ENCODE data around the gene SERPINI1. TPM values are rescaled to one million over a fixed set of nuclear protein-coding genes. Genes with fewer than 3 reads are reported as not detected.

The SERPINI1 gene
- total RNA-seq, 1 experiment from 2014 or later: 0.34 TPM

- H3K9me3 ChIP-seq (replicated peaks): no peaks in the 10 kb centered on the region
- DNase-seq (ENCODE audit: low read depth in 1 of 2, low spot score in 2 of 2): no peak
- no peaks in the 10 kb centered on the region for H3K36me3 ChIP-seq
- no peak overlapping the region for H3K27ac ChIP-seq
- no peaks in the 10 kb centered on the region; the same call in 1 of the 2 replicates for H3K27me3 ChIP-seq (replicated peaks)
- no peaks in the 10 kb centered on the region for H3K4me1 ChIP-seq (replicated peaks)
- no peak overlapping the region for H3K4me3 ChIP-seq
These were observed 119.8 kb downstream of the SERPINI1 start for GRCh38 chr3:167855306-167855705.

- Histone ChIP-seq H3K9me3 (replicated peaks) (no peaks in the 10 kb centered on the region), H3K36me3 (no peaks in the 10 kb centered on the region), H3K4me1 (replicated peaks) (no peaks in the 10 kb centered on the region), H3K27ac (no peak overlapping the region), H3K27me3 (replicated peaks) (no peaks in the 10 kb centered on the region; the same call in 1 of the 2 replicates), H3K4me3 (no peak overlapping the region)
- DNase-seq (ENCODE audit: low read depth in 1 of 2, low spot score in 2 of 2): no peak
These were observed 123.3 kb downstream of the SERPINI1 start for GRCh38 chr3:167858865-167859264.

- Histone ChIP-seq H3K4me1 (replicated peaks) (no peaks in the 10 kb centered on the region), H3K4me3 (no peak overlapping the region), H3K36me3 (no peaks in the 10 kb centered on the region), H3K27ac (no peak overlapping the region), H3K27me3 (replicated peaks) (no peaks in the 10 kb centered on the region; the same call in 1 of the 2 replicates), H3K9me3 (replicated peaks) (no peaks in the 10 kb centered on the region)
- DNase-seq (ENCODE audit: low read depth in 1 of 2, low spot score in 2 of 2): no peak
These were observed 124.1 kb downstream of the SERPINI1 start for GRCh38 chr3:167859610-167860009.

- Histone ChIP-seq H3K4me1 (replicated peaks) (no peaks in the 10 kb centered on the region), H3K27me3 (replicated peaks) (no peaks in the 10 kb centered on the region; the same call in 1 of the 2 replicates), H3K9me3 (replicated peaks) (no peaks in the 10 kb centered on the region), H3K36me3 (no peaks in the 10 kb centered on the region), H3K4me3 (no peak overlapping the region), H3K27ac (no peak overlapping the region)
- DNase-seq (ENCODE audit: low read depth in 1 of 2, low spot score in 2 of 2): no peak
These were observed 126.1 kb downstream of the SERPINI1 start for GRCh38 chr3:167861649-167862048.

- no peak overlapping the region for H3K27ac ChIP-seq
- no peaks in the 10 kb centered on the region; the same call in 1 of the 2 replicates for H3K27me3 ChIP-seq (replicated peaks)
- H3K4me3 ChIP-seq: no peak overlapping the region
- no peaks in the 10 kb centered on the region for H3K4me1 ChIP-seq (replicated peaks)
- no peak for DNase-seq (ENCODE audit: low read depth in 1 of 2, low spot score in 2 of 2)
- H3K36me3 ChIP-seq: no peaks in the 10 kb centered on the region
- no peaks in the 10 kb centered on the region for H3K9me3 ChIP-seq (replicated peaks)
These were observed 126.7 kb downstream of the SERPINI1 start for GRCh38 chr3:167862104-167862730.

- DNase-seq (ENCODE audit: low read depth in 1 of 2, low spot score in 2 of 2): no peak
- no peaks in the 10 kb centered on the region for H3K9me3 ChIP-seq (replicated peaks)
- no peak overlapping the region for H3K27ac ChIP-seq
- no peaks in the 10 kb centered on the region for H3K4me1 ChIP-seq (replicated peaks)
- H3K27me3 ChIP-seq (replicated peaks): no peaks in the 10 kb centered on the region
- no peaks in the 10 kb centered on the region for H3K36me3 ChIP-seq
- no peak overlapping the region for H3K4me3 ChIP-seq
These were observed 128.5 kb downstream of the SERPINI1 start for GRCh38 chr3:167863811-167864551.

GRCh38 chr3:167864552-167864874 lies 129.0 kb downstream of the SERPINI1 start:
- no peaks in the 10 kb centered on the region for H3K9me3 ChIP-seq (replicated peaks)
- no peak overlapping the region for H3K4me3 ChIP-seq
- H3K27me3 ChIP-seq (replicated peaks): no peaks in the 10 kb centered on the region
- no peak overlapping the region for H3K27ac ChIP-seq
- H3K36me3 ChIP-seq: no peaks in the 10 kb centered on the region
- H3K4me1 ChIP-seq (replicated peaks): no peaks in the 10 kb centered on the region
- no peak for DNase-seq (ENCODE audit: low read depth in 1 of 2, low spot score in 2 of 2)

GRCh38 chr3:167866331-167866730 lies 130.8 kb downstream of the SERPINI1 start:
- DNase-seq (ENCODE audit: low read depth in 1 of 2, low spot score in 2 of 2): no peak
- Histone ChIP-seq H3K4me3 (no peak overlapping the region), H3K27ac (no peak overlapping the region), H3K27me3 (replicated peaks) (no peaks in the 10 kb centered on the region), H3K9me3 (replicated peaks) (no peaks in the 10 kb centered on the region), H3K36me3 (no peaks in the 10 kb centered on the region), H3K4me1 (replicated peaks) (no peaks in the 10 kb centered on the region)

GRCh38 chr3:167867981-167868380 lies 132.5 kb downstream of the SERPINI1 start:
- Histone ChIP-seq H3K27ac (no peak overlapping the region), H3K4me3 (no peak overlapping the region), H3K9me3 (replicated peaks) (no peaks in the 10 kb centered on the region), H3K27me3 (replicated peaks) (no peaks in the 10 kb centered on the region), H3K36me3 (no peaks in the 10 kb centered on the region), H3K4me1 (replicated peaks) (no peaks in the 10 kb centered on the region)
- DNase-seq (ENCODE audit: low read depth in 1 of 2, low spot score in 2 of 2): no peak

- Histone ChIP-seq H3K27me3 (replicated peaks) (no peaks in the 10 kb centered on the region), H3K36me3 (no peaks in the 10 kb centered on the region), H3K4me1 (replicated peaks) (no peaks in the 10 kb centered on the region), H3K4me3 (no peak overlapping the region), H3K27ac (no peak overlapping the region), H3K9me3 (replicated peaks) (no peaks in the 10 kb centered on the region)
- no peak for DNase-seq (ENCODE audit: low read depth in 1 of 2, low spot score in 2 of 2)
These were observed 134.7 kb downstream of the SERPINI1 start for GRCh38 chr3:167870181-167870580.

- H3K27ac ChIP-seq: no peak overlapping the region
- H3K27me3 ChIP-seq (replicated peaks): no peaks in the 10 kb centered on the region
- H3K4me1 ChIP-seq (replicated peaks): no peaks in the 10 kb centered on the region
- no peak overlapping the region for H3K4me3 ChIP-seq
- H3K9me3 ChIP-seq (replicated peaks): no peaks in the 10 kb centered on the region
- H3K36me3 ChIP-seq: no peaks in the 10 kb centered on the region
- no peak for DNase-seq (ENCODE audit: low read depth in 1 of 2, low spot score in 2 of 2)
These were observed 135.2 kb downstream of the SERPINI1 start for GRCh38 chr3:167870759-167871158.

GRCh38 chr3:167872032-167872431 lies 136.5 kb downstream of the SERPINI1 start:
- Histone ChIP-seq H3K27me3 (replicated peaks) (no peaks in the 10 kb centered on the region), H3K36me3 (no peaks in the 10 kb centered on the region), H3K4me3 (no peak overlapping the region), H3K27ac (no peak overlapping the region), H3K4me1 (replicated peaks) (no peaks in the 10 kb centered on the region), H3K9me3 (replicated peaks) (no peaks in the 10 kb centered on the region)
- DNase-seq (ENCODE audit: low read depth in 1 of 2, low spot score in 2 of 2): no peak

- H3K4me3 ChIP-seq: no peak overlapping the region
- no peaks in the 10 kb centered on the region for H3K4me1 ChIP-seq (replicated peaks)
- no peak overlapping the region for H3K27ac ChIP-seq
- no peaks in the 10 kb centered on the region for H3K9me3 ChIP-seq (replicated peaks)
- DNase-seq (ENCODE audit: low read depth in 1 of 2, low spot score in 2 of 2): no peak
- H3K36me3 ChIP-seq: no peaks in the 10 kb centered on the region
- no peaks in the 10 kb centered on the region for H3K27me3 ChIP-seq (replicated peaks)
These were observed 137.4 kb downstream of the SERPINI1 start for GRCh38 chr3:167872941-167873340.

- no peaks in the 10 kb centered on the region for H3K27me3 ChIP-seq (replicated peaks)
- H3K9me3 ChIP-seq (replicated peaks): no peaks in the 10 kb centered on the region
- H3K36me3 ChIP-seq: no peaks in the 10 kb centered on the region
- H3K4me3 ChIP-seq: no peak overlapping the region
- no peak for DNase-seq (ENCODE audit: low read depth in 1 of 2, low spot score in 2 of 2)
- H3K27ac ChIP-seq: no peak overlapping the region
- H3K4me1 ChIP-seq (replicated peaks): no peaks in the 10 kb centered on the region
These were observed 139.3 kb downstream of the SERPINI1 start for GRCh38 chr3:167874671-167875372.
